Measurements from ENCODE around the gene COQ3.

COQ3 gene

GRCh38 chr6:99393698-99394531 is at the start of gene COQ3:
TSS of gene COQ3 (minus strand) at chr6:99394195. CDS start at chr6:99394179, 16 bp downstream.
- peak; percentile 88 for DNase-seq

- no peak for DNase-seq
Measured at GRCh38 chr6:99434702-99435530, 40.9 kb upstream of the COQ3 start.

GRCh38 chr6:99432877-99433276 is 38.9 kb upstream of the COQ3 start:
- DNase-seq = no peak

- DNase-seq = no peak
Measured at GRCh38 chr6:99431901-99432300, 37.9 kb upstream of the COQ3 start.

- DNase-seq = no peak
Measured at GRCh38 chr6:99427988-99428387, 34.0 kb upstream of the COQ3 start.

GRCh38 chr6:99426451-99426757 is 32.4 kb upstream of the COQ3 start:
- DNase-seq = no peak

- peak; percentile 90 for DNase-seq
Measured at GRCh38 chr6:99425647-99426450, 31.9 kb upstream of the COQ3 start.

- DNase-seq = peak; percentile 96
Measured at GRCh38 chr6:99424761-99425646, 31.0 kb upstream of the COQ3 start, which contains the start of gene PNISR. TSS of gene PNISR (minus strand) at chr6:99425308. CDS start at chr6:99414659, 10,649 bp downstream.

- DNase-seq = no peak
Measured at GRCh38 chr6:99424022-99424421, 30.0 kb upstream of the COQ3 start.

GRCh38 chr6:99422912-99423311 is 28.9 kb upstream of the COQ3 start:
- DNase-seq = no peak

- DNase-seq = no peak
Measured at GRCh38 chr6:99416892-99417767, 23.1 kb upstream of the COQ3 start.

- DNase-seq = no peak
Measured at GRCh38 chr6:99416226-99416625, 22.2 kb upstream of the COQ3 start.

- no peak for DNase-seq
Measured at GRCh38 chr6:99415446-99415845, 21.5 kb upstream of the COQ3 start.

- no peak for DNase-seq
Measured at GRCh38 chr6:99412065-99412464, 18.1 kb upstream of the COQ3 start.

GRCh38 chr6:99409672-99410071 is 15.7 kb upstream of the COQ3 start:
- no peak for DNase-seq

- no peak for DNase-seq
Measured at GRCh38 chr6:99407076-99407475, 13.1 kb upstream of the COQ3 start.

GRCh38 chr6:99402448-99402847 is 8.5 kb upstream of the COQ3 start:
- no peak for DNase-seq

GRCh38 chr6:99397287-99397686 is 3.3 kb upstream of the COQ3 start:
- no peak for DNase-seq

GRCh38 chr6:99393366-99393697 is 663 bp downstream of the COQ3 start:
- DNase-seq = no peak

- DNase-seq = no peak
Measured at GRCh38 chr6:99390896-99391295, 3.1 kb downstream of the COQ3 start.

GRCh38 chr6:99384507-99384906 is 9.5 kb downstream of the COQ3 start:
- no peak for DNase-seq
